ENCODE data around the gene JARID2. TPM values are rescaled to one million over a fixed set of nuclear protein-coding genes. Genes with fewer than 3 reads are reported as not detected.

The JARID2 gene
- total and polyA plus RNA-seq, 4 donors, result 1.4 to 12.3 (median 3.4) TPM

GRCh38 chr6:15560713-15561112, 314.8 kb downstream of the JARID2 start:
- H3K27me3 ChIP-seq (ENCODE audit: control insufficient read depth in 4 of 4, insufficient read depth in 4 of 4, low read length in 3 of 4), result no peaks in the 10 kb centered on the region
- H3K36me3 ChIP-seq (ENCODE audit: control insufficient read depth in 4 of 4, insufficient read depth in 3 of 4, low read depth in 1 of 4, low read length in 3 of 4), result no peaks in the 10 kb centered on the region
- TF ChIP-seq MAX (IDR thresholded peaks at IDR 0.05) (no peak), ATF3 (IDR thresholded peaks at IDR 0.05) (no peak), GABPA (IDR thresholded peaks at IDR 0.05 in 1 of 2, conservative IDR thresholded peaks at IDR 0.05 in 1 of 2) (no peak), SP1 (IDR thresholded peaks at IDR 0.05) (no peak), ZBTB33 (IDR thresholded peaks at IDR 0.05) (no peak), HNF4G (IDR thresholded peaks at IDR 0.05) (no peak), EGR1 (IDR thresholded peaks at IDR 0.05; ENCODE audit: low read depth in 2 of 2) (no peak), FOXA2 (IDR thresholded peaks at IDR 0.05) (no peak), TAF1 (conservative IDR thresholded peaks at IDR 0.05) (no peak)
- TF ChIP-seq, protein P1, sequence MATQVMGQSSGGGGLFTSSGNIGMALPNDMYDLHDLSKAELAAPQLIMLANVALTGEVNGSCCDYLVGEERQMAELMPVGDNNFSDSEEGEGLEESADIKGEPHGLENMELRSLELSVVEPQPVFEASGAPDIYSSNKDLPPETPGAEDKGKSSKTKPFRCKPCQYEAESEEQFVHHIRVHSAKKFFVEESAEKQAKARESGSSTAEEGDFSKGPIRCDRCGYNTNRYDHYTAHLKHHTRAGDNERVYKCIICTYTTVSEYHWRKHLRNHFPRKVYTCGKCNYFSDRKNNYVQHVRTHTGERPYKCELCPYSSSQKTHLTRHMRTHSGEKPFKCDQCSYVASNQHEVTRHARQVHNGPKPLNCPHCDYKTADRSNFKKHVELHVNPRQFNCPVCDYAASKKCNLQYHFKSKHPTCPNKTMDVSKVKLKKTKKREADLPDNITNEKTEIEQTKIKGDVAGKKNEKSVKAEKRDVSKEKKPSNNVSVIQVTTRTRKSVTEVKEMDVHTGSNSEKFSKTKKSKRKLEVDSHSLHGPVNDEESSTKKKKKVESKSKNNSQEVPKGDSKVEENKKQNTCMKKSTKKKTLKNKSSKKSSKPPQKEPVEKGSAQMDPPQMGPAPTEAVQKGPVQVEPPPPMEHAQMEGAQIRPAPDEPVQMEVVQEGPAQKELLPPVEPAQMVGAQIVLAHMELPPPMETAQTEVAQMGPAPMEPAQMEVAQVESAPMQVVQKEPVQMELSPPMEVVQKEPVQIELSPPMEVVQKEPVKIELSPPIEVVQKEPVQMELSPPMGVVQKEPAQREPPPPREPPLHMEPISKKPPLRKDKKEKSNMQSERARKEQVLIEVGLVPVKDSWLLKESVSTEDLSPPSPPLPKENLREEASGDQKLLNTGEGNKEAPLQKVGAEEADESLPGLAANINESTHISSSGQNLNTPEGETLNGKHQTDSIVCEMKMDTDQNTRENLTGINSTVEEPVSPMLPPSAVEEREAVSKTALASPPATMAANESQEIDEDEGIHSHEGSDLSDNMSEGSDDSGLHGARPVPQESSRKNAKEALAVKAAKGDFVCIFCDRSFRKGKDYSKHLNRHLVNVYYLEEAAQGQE (IDR thresholded peaks at IDR 0.05), result no peak
- TF ChIP-seq, protein P2, sequence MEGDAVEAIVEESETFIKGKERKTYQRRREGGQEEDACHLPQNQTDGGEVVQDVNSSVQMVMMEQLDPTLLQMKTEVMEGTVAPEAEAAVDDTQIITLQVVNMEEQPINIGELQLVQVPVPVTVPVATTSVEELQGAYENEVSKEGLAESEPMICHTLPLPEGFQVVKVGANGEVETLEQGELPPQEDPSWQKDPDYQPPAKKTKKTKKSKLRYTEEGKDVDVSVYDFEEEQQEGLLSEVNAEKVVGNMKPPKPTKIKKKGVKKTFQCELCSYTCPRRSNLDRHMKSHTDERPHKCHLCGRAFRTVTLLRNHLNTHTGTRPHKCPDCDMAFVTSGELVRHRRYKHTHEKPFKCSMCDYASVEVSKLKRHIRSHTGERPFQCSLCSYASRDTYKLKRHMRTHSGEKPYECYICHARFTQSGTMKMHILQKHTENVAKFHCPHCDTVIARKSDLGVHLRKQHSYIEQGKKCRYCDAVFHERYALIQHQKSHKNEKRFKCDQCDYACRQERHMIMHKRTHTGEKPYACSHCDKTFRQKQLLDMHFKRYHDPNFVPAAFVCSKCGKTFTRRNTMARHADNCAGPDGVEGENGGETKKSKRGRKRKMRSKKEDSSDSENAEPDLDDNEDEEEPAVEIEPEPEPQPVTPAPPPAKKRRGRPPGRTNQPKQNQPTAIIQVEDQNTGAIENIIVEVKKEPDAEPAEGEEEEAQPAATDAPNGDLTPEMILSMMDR (IDR thresholded peaks at IDR 0.05; ENCODE audit: low read depth, low read length, missing input control), result no peak
- H3K4me1 ChIP-seq (ENCODE audit: control insufficient read depth in 4 of 4, insufficient read depth in 4 of 4, low read length in 3 of 4), result no peaks in the 10 kb centered on the region
- H3K9ac ChIP-seq (ENCODE audit: low read depth in 1 of 2, low read length in 2 of 2), result no peak overlapping the region
- H3K4me3 ChIP-seq (ENCODE audit: low read depth in 1 of 3, low read length in 3 of 3), result no peak overlapping the region
- no peaks in the 10 kb centered on the region for H3K9me3 ChIP-seq (ENCODE audit: control insufficient read depth in 4 of 4, low read length in 3 of 4)
- no peak overlapping the region for H3K27ac ChIP-seq (ENCODE audit: low read depth in 1 of 2, low read length in 2 of 2)
- DNase-seq (ENCODE audit: low spot score), result no peak
- WGBS, result 100% methylated on average over 1 of the region's 1 CpG

- Histone ChIP-seq H3K9ac (ENCODE audit: low read depth in 1 of 2, low read length in 2 of 2) (no peak overlapping the region), H3K4me3 (ENCODE audit: low read depth in 1 of 3, low read length in 3 of 3) (no peak overlapping the region), H3K36me3 (ENCODE audit: control insufficient read depth in 4 of 4, insufficient read depth in 3 of 4, low read depth in 1 of 4, low read length in 3 of 4) (no peaks in the 10 kb centered on the region), H3K9me3 (ENCODE audit: control insufficient read depth in 4 of 4, low read length in 3 of 4) (no peaks in the 10 kb centered on the region), H3K27me3 (ENCODE audit: control insufficient read depth in 4 of 4, insufficient read depth in 4 of 4, low read length in 3 of 4) (no peaks in the 10 kb centered on the region), H3K27ac (ENCODE audit: low read depth in 1 of 2, low read length in 2 of 2) (no peak overlapping the region), H3K4me1 (ENCODE audit: control insufficient read depth in 4 of 4, insufficient read depth in 4 of 4, low read length in 3 of 4) (no peaks in the 10 kb centered on the region)
- 94% methylated on average over 3 of the region's 3 CpGs for WGBS
- DNase-seq (ENCODE audit: low spot score), result no peak
- TF ChIP-seq GABPA (IDR thresholded peaks at IDR 0.05 in 1 of 2, conservative IDR thresholded peaks at IDR 0.05 in 1 of 2), result no peak
- TF ChIP-seq EGR1 (IDR thresholded peaks at IDR 0.05; ENCODE audit: low read depth in 2 of 2), result no peak
- TF ChIP-seq HNF4G (IDR thresholded peaks at IDR 0.05), result no peak
- no peak for TF ChIP-seq FOXA1 (IDR thresholded peaks at IDR 0.05)
- TF ChIP-seq ZBTB33 (IDR thresholded peaks at IDR 0.05), result no peak
- TF ChIP-seq, protein P1 (IDR thresholded peaks at IDR 0.05), result no peak
- TF ChIP-seq, protein P2 (IDR thresholded peaks at IDR 0.05; ENCODE audit: low read depth, low read length, missing input control), result no peak
- no peak for TF ChIP-seq YY1 (IDR thresholded peaks at IDR 0.05)
These were observed 315.8 kb downstream of the JARID2 start for GRCh38 chr6:15561447-15562199.

All from liver (tissue), 9 donors.